Measurements from ENCODE around the gene MEIS2. TPM values are rescaled to one million over a fixed set of nuclear protein-coding genes. Genes with fewer than 3 reads are reported as not detected.
A peak's percentile ranks its signal among the peaks of the same experiment; 100 is the strongest.

MEIS2 gene
- total and polyA plus RNA-seq, 2 of the 13 experiments (the other 11 are each of a cell fraction or from before 2014, with no cell fraction given): 10.7 to 12.4 TPM

DNA sequence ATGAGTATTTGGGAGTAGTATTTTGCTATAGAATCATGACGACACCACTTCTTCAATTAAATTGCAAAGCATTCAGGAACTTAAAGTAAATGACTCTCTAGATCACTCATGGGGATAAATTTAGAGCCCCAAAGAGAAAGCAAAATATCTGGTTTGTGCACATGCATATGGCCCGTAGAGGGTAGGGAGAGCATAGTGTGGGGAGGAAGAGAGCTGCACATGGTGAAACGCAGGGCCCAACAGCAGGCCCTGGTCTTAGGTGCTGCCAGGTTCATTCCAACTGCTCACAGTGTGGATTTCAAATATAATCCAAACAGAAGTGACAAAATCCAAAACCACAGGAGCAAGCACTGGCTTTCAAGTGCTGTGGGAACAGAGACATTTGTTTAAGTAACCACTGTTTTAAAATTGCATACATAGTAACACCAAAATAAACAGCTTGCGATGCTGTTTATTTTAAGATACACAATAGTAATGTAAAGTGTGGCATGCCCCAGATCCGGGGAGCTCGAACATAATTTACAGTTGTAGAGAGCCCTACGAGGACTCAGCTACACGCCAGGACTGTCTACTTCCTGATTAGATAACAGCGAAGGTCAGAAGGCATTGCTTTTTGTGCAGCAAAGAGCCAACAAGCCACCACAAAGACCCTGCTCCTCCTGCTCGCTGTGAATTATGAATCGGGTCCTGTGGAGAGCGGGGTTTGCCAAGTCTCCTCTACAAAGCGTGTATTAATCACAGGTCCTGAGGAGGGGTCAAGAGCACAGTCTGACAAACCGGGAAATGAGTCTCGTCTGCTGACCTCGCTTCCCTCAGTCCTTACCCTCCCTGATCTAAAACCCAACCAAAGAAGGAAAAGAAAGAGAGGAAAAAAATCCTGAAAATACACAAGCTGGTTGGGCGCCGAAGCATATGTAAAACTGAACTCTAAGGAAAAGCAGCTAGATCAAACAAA, 80.6 kb downstream of the MEIS2 start (continued):
- TF ChIP-seq HNF1A (IDR thresholded peaks at IDR 0.05; ENCODE audit: low read depth): no peak
- TF ChIP-seq HNF1A (CRISPR knock-in tag; IDR thresholded peaks at IDR 0.05; ENCODE audit: borderline replicate concordance): no peak
- TF ChIP-seq HDAC1 (CRISPR knock-in tag; IDR thresholded peaks at IDR 0.05): 0 out of 2 replicates have a peak, but pooled peaks have one; percentile 47
- peak; percentile 39 for TF ChIP-seq CREM (IDR thresholded peaks at IDR 0.05)
- TF ChIP-seq CREM (CRISPR knock-in tag; IDR thresholded peaks at IDR 0.05): no peak
- no peak for TF ChIP-seq SRY (CRISPR knock-in tag; IDR thresholded peaks at IDR 0.05)
- TF ChIP-seq ZNF446 (CRISPR knock-in tag; IDR thresholded peaks at IDR 0.05): no peak
- TF ChIP-seq ARID5B (CRISPR knock-in tag; IDR thresholded peaks at IDR 0.05): peak; percentile 62; the same call in 1 of the 2 replicates
- TF ChIP-seq ZNF782 (CRISPR knock-in tag; IDR thresholded peaks at IDR 0.05; ENCODE audit: borderline replicate concordance): 0 out of 2 replicates have a peak, but pooled peaks have one; percentile 33
- TF ChIP-seq WIZ (CRISPR knock-in tag; IDR thresholded peaks at IDR 0.05): no peak
- no peak for TF ChIP-seq ZNF589 (CRISPR knock-in tag; conservative IDR thresholded peaks at IDR 0.05)
- TF ChIP-seq MYNN (CRISPR knock-in tag; IDR thresholded peaks at IDR 0.05; ENCODE audit: low read depth): no peak
- peak; percentile 31; the same call in 1 of the 2 replicates for TF ChIP-seq MED1 (CRISPR knock-in tag; IDR thresholded peaks at IDR 0.05)
- no peak for TF ChIP-seq GPBP1L1 (CRISPR knock-in tag; IDR thresholded peaks at IDR 0.05)
- TF ChIP-seq ZNF326 (CRISPR knock-in tag; IDR thresholded peaks at IDR 0.05; ENCODE audit: borderline replicate concordance): no peak
- TF ChIP-seq GTF3A (CRISPR knock-in tag; conservative IDR thresholded peaks at IDR 0.05): no peak
- peak; percentile 16; the same call in 1 of the 2 replicates for TF ChIP-seq SOX5 (CRISPR knock-in tag; IDR thresholded peaks at IDR 0.05; ENCODE audit: borderline replicate concordance)
- no peak; the same call in 1 of the 2 replicates for TF ChIP-seq ZNF564 (CRISPR knock-in tag; IDR thresholded peaks at IDR 0.05)
- TF ChIP-seq PAWR (CRISPR knock-in tag; IDR thresholded peaks at IDR 0.05; ENCODE audit: borderline replicate concordance): no peak
- TF ChIP-seq NR2F6 (IDR thresholded peaks at IDR 0.05): peak; percentile 65
- TF ChIP-seq NR2F6 (CRISPR knock-in tag; IDR thresholded peaks at IDR 0.05): peak; percentile 71

All from HepG2 (cell line).